ENCODE results near the gene ST6GALNAC4.

Gene ST6GALNAC4

GRCh38 chr9:127916720-127917581 is at the start of gene ST6GALNAC4:
ST6GALNAC4 (minus strand) TSS chr9:127917041; CDS start chr9:127916419, 622 bp downstream.
- Histone ChIP-seq H3K27ac (ENCODE audit: low read depth, low read length) (peak within 1 kb of the TSS; percentile 91), H3K4me2 (ENCODE audit: low read length) (peak within 1 kb of the TSS; percentile 99), H4K20me1 (ENCODE audit: control insufficient read depth, insufficient read depth, low read depth, low read length) (no peaks in the 10 kb centered on the region), H3K79me2 (ENCODE audit: control insufficient read depth, low read length) (peaks cover 22% of the 10 kb centered on the region), H3K27me3 (ENCODE audit: control insufficient read depth, low read length) (peaks cover 3% of the 10 kb centered on the region), H3K4me3 (ENCODE audit: low read length) (peak within 1 kb of the TSS; percentile 97), H3F3A (ENCODE audit: control insufficient read depth, insufficient read depth) (peaks cover 12% of the 10 kb centered on the region), H3K4me1 (ENCODE audit: control insufficient read depth, low read length) (peaks cover 65% of the 10 kb centered on the region), H3K9me2 (replicated peaks; ENCODE audit: control insufficient read depth, low read length) (no peaks in the 10 kb centered on the region), H3K36me3 (ENCODE audit: control insufficient read depth, low read length) (peaks cover 37% of the 10 kb centered on the region), H3K9me3 (ENCODE audit: control insufficient read depth, insufficient read depth, low read length) (no peaks in the 10 kb centered on the region)
- TF ChIP-seq CTCF (IDR thresholded peaks at IDR 0.05; ENCODE audit: low read depth, low read length, poor library complexity, severe bottlenecking) = no peak
- TF ChIP-seq EZH2phosphoT487 (IDR thresholded peaks at IDR 0.05; ENCODE audit: borderline replicate concordance, low read length) = no peak

- Histone ChIP-seq H3K36me3 (ENCODE audit: control insufficient read depth, low read length) (peaks cover 79% of the 10 kb centered on the region), H3K9me3 (ENCODE audit: control insufficient read depth, insufficient read depth, low read length) (no peaks in the 10 kb centered on the region), H3K4me1 (ENCODE audit: control insufficient read depth, low read length) (peaks cover 97% of the 10 kb centered on the region), H4K20me1 (ENCODE audit: control insufficient read depth, insufficient read depth, low read depth, low read length) (peaks cover 72% of the 10 kb centered on the region), H3K4me3 (ENCODE audit: low read length) (no peak overlapping the region), H3K4me2 (ENCODE audit: low read length) (peak overlapping the region; percentile 92), H3K79me2 (ENCODE audit: control insufficient read depth, low read length) (peaks cover 100% of the 10 kb centered on the region), H3F3A (ENCODE audit: control insufficient read depth, insufficient read depth) (no peaks in the 10 kb centered on the region), H3K9me2 (replicated peaks; ENCODE audit: control insufficient read depth, low read length) (no peaks in the 10 kb centered on the region), H3K27ac (ENCODE audit: low read depth, low read length) (peak overlapping the region; percentile 35), H3K27me3 (ENCODE audit: control insufficient read depth, low read length) (no peaks in the 10 kb centered on the region)
- TF ChIP-seq CTCF (IDR thresholded peaks at IDR 0.05; ENCODE audit: low read depth, low read length, poor library complexity, severe bottlenecking) (no peak), EZH2phosphoT487 (IDR thresholded peaks at IDR 0.05; ENCODE audit: borderline replicate concordance, low read length) (no peak)
These were observed 49.1 kb upstream of the ST6GALNAC4 start for GRCh38 chr9:127965953-127966352.

GRCh38 chr9:127963359-127964064 is 46.7 kb upstream of the ST6GALNAC4 start:
- peaks cover 97% of the 10 kb centered on the region for H3K4me1 ChIP-seq (ENCODE audit: control insufficient read depth, low read length)
- TF ChIP-seq EZH2phosphoT487 (IDR thresholded peaks at IDR 0.05; ENCODE audit: borderline replicate concordance, low read length) (no peak), CTCF (IDR thresholded peaks at IDR 0.05; ENCODE audit: low read depth, low read length, poor library complexity, severe bottlenecking) (no peak)
- H3K9me2 ChIP-seq (replicated peaks; ENCODE audit: control insufficient read depth, low read length) = no peaks in the 10 kb centered on the region
- peak overlapping the region; percentile 14; the same call in 1 of the 2 replicates for H3K4me2 ChIP-seq (ENCODE audit: low read length)
- H3K27ac ChIP-seq (ENCODE audit: low read depth, low read length) = no peak overlapping the region
- H3K4me3 ChIP-seq (ENCODE audit: low read length) = no peak overlapping the region
- no peaks in the 10 kb centered on the region for H3K9me3 ChIP-seq (ENCODE audit: control insufficient read depth, insufficient read depth, low read length)
- no peaks in the 10 kb centered on the region for H3K27me3 ChIP-seq (ENCODE audit: control insufficient read depth, low read length)
- peaks cover 62% of the 10 kb centered on the region for H4K20me1 ChIP-seq (ENCODE audit: control insufficient read depth, insufficient read depth, low read depth, low read length)
- peaks cover 71% of the 10 kb centered on the region for H3K36me3 ChIP-seq (ENCODE audit: control insufficient read depth, low read length)
- peaks cover 100% of the 10 kb centered on the region for H3K79me2 ChIP-seq (ENCODE audit: control insufficient read depth, low read length)
- H3F3A ChIP-seq (ENCODE audit: control insufficient read depth, insufficient read depth) = no peaks in the 10 kb centered on the region; the same call in 1 of the 2 replicates

All from DOHH2 (cell line).